ENCODE data around the gene LIAS.
"Not testable (repeated sequence)": the region's sequence is repeated elsewhere in the genome, so short reads cannot be mapped to it uniquely, and the experiment has no call there.

The LIAS gene

DNA sequence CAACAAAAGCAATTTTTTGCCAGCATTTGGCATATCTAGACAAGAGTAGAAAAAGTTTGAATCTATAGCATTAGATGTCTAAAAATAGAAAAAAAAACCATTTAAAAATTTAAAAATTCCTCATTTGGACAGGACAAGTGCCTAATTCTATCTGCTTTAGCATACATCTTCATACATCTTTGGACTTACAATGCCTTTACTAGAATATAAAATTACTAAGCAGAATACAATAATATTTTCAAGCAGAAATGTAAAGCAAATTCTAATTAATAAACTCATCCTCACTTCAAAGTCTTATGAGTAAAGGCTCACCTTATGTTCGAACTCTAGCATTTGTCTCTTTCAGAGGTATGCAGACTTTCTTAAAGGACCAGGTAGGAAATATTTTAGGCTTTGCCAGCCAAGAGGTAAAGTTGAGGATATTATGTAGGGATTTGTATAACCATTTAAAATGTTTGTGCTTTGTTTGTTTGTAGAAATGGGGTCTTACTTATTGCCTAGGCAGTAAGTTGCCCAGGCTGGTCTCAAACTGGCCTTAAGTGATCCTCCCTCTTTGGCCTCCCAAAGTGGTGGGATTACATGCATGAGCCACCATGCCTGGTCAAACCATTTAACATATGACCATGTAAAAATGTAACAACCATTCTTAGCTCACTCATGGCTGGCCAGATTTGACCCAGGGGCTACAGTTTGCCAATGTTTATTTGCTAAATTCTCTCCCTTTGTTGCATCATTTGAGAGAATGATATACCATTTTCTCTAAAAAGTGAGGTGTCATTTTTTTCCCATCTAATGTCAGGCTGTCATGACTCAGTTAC lies 39.3 kb downstream of the LIAS start:
- DNase-seq (ENCODE audit: low spot score): no peak

DNA sequence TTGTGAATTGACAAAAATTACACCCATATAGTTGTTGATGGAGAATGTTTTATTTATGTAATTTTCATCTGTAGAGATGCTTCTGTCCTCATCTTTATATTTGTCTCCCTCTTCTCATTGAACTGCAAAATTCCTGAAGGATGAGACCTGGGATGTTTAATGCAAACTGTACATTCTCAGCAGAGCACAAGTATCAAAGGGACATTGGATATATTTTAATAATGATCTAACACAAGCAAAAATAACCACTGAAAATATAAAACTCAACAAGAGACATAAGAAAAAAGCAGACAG lies 39.8 kb downstream of the LIAS start:
- no peak for DNase-seq (ENCODE audit: low spot score)

DNA sequence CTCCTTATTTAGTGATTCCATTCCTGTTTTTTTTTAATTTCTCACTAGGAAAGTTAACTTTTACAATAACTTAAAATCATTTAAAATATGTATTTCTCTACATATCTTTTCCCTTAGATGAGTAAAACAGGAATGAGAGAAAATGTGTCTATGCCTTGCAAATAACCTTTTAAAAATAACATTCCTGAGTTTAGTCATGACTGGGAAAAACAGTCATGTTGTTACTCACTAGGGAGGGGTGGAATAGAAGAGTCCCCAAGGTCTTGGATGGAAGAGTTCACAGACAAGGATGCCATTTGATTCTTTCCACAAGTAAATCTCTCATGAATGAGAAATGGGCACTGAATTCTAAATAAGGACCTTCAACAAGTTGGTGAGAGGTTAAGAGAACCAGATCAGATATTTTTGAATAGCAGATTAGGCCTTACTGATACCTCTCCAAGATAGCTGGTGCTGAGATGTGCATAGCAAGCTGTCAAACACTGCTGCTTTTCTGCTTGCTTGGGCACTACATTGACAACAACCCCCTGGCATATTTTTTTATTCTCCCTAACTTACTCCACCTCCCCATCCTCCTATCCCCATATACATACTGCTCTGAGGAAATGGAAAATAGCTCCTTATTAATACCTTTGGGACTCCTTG lies 43.3 kb downstream of the LIAS start:
- DNase-seq (ENCODE audit: low spot score): no peak

DNA sequence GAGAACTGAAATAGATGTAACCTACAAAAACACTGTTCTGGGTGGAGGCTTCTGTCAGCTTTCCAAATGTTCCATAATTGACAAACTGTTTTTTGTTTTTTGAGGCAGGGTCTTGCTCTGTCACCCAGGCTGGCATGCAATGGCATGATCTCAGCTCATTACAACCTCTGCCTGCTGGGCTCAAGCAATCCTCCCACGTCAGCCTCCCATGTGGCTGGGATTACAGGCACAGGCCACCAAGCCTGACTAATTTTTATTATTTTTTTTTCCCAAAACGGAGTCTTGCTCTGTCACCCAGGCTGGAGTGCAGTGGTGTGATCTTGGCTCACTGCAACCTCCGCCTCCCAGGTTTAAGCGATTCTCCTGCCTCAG lies 43.8 kb downstream of the LIAS start:
- not testable (repeated sequence) for DNase-seq (ENCODE audit: low spot score)

DNA sequence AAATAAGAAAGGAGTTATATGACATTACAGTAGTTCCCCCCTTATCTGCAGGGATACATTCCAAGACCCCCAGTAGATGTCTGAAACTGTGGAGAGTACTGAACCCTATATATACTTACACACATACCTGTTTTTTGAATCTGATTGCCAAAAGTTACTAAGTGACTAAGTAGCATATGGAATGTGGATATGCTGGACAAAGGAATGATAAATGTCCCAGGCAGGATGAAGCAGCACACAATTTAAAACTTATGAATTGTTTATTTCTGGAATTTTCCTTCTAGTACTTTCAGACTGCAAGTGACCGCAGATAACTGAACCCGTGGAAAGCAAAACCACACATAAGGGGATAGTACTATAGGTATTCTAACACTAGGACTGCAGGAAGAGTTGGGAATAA lies 45.7 kb downstream of the LIAS start:
- DNase-seq (ENCODE audit: low spot score): no peak

DNA sequence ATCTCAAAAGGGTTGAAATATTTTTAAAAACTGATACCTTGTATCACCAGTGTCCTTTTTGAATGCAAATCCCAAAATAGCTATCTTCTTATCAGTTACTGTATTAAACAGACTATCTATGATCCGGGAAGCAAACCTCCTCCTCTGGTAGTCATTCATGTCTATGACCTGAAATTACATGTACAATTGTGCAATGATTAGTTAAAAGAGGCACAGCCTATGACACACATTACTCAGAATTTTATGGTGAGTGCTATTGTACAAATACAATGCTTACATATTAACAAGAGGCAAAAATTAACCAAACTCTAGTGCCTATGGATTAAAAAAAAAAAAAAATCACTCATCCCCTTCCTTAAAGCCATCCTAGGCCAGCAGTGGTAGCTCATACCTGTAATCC lies 46.7 kb downstream of the LIAS start:
- DNase-seq (ENCODE audit: low spot score): no peak

DNA sequence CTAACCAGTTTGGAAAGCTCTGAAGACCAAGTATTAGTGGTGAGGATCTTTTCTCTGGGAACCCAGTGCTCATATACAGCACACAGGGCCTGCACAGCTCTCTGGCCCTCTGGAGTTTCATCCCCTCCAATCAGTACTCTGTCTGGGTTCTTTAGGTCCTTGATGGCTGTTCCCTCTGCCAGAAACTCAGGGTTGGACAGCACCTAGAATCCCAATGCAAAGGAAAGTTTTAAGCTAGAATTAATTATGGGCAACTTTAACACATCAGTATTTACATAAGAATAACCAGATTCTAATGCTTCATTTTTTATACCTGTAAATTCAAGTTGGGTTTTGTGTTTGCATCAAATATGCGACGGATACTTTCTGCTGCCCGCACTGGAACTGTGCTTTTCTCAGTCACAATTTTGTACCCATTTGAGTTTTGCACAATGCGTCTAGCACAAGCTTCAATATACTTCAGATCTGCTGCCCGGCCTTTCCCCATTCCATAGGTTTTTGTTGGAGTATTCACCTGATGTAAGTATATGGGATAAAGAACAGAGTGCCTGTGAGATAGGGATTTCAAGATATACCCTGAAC lies 51.6 kb downstream of the LIAS start:
- no peak for DNase-seq (ENCODE audit: low spot score)

DNA sequence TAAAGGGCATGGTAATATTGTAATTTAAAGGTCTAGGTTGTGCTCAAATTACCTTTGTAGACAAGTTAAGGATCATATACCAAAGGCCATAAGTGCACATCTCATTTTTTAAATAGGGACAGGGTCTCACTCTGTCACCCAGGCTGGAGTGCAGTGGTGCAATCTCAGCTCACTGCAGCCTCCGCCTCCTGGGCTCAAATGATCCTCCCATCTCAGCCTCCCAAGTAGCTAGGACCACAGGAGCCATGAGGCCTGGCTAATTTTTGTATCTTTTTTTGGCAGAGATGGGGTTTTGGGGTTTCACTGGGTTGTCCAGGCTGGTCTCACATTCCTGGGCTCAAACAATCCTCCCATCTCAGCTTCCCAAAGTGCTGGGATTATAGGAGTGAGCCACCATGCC lies 55.4 kb downstream of the LIAS start:
- DNase-seq (ENCODE audit: low spot score): not testable (repeated sequence)

DNA sequence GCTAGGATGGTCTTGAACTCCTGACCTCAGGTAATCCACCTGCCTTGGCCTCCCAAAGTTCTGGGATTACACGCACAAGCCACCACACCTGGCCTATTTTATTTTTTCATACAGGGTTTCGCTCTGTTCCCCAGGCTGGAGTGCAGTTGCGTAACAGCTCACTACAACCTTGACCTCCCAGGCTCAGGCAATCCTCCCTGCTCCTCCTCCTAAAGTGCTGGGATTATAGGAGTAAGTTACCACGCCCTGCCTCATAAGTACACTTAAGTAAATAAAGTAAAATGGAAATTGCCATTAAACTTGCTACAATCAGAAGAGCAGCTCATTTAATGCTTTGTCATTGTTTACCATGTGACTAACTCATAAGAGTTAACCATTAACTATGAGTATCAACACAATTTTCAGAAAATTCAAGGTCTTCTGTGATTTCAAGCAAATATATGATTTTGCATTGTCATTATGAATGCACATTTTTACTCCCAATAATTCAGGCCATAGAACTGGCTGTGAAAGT lies 56.1 kb downstream of the LIAS start:
- no peak for DNase-seq (ENCODE audit: low spot score)

DNA sequence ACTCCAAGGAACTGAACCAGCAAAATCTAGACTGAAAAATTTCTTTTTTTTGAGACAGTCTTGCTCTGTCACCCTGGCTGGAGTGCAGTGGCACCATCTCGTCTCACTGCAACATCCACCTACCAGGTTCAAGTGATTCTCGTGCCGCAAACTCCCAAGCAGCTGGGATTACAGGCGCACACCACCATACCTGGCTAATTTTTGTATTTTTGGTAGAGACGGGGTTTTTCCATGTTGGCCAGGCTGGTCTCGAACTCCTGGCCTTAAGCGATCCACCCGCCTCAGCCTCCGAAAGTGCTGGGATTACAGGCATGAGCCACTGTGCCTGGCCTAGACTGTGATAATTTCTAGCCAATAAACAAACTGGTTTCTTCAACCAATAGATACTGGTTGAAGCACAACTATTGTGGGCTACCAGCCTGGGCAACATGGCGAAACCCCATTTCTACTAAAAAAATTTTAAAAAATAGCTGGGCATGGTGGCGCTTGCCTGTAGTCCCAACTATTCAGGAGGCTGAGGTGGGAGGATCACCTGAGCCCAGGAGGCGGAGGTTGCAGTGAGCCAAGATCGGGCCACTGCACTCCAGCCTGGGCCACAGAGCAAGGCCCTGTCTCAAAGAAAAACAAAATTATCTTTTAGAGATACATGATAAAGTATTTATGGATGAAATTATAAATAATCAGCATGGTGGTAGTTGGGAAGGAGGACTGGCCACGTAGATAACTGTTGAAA lies 57.0 kb downstream of the LIAS start:
- DNase-seq (ENCODE audit: low spot score): not testable (repeated sequence)

DNA sequence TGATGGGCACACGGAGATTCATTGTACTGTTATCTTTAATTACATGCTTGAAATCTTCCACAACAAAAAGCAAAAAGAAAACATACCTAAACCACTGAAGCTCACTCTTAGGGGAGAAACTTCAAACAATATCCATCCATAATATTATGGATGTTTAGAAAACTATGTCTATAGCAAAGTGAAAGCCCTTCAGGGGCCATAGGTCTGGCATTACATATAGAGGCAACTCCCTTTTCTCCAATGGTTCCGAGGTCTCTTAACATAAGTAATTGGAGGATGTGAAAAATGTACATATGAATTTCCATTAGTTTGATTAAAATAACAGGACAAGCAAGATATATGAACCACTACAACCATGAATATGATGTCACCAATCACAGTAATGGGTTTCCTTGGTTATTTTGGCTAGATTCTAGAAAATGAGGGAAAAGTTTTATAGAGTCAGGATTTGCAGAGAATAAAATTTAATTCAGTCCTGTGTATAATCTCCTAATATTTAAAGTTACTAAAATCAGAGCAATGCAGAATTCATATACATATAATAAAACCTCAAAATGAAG lies 57.6 kb downstream of the LIAS start:
- DNase-seq (ENCODE audit: low spot score): no peak

DNA sequence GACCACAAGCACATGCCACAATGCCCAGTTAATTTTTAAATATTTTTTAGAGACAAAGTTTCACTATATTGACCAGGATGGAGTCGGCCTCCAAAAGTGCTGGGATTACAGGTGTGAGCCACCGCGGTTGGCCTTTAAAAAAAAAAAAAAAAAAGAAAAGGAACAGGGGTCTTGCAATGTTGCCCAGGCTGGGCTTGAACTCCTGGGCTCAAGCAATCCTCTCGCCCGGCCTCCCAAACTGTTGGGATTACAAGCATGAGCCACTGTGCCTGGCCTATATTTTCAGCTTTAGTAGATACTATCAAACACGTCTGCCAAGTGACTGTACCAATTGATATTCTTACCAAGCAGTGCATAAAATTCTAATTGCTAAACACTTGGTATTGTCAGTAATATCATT lies 59.6 kb downstream of the LIAS start:
- no peak for DNase-seq (ENCODE audit: low spot score)

DNA sequence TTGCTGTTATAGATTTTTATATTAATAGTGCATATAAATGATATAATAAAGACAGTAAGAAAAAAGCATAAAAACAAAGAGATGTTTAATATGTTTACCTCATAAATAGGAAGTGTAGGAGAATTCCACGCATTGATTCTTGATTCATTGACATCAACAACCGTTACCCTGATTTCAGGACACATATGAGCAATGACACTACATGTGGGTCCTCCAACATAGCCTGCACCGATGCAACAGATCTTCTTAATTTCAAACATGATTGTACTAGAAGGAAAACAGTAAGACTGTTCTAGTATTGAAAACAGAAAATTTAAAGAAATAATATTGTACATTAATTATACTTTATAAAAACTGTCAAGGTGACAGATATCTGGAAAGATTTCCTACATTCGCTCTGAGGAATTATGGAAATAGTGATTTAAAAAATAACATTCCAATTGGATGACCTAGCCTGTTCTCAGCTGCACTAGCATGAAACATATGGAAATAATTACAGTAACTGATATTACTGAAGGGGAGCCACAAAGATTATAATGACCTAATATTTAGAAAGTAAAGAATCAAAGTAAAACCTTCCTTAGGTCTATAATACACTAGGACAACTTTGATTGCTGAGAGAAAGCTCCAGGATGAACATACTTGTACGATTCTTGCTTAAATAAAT lies 62.5 kb downstream of the LIAS start:
- DNase-seq (ENCODE audit: low spot score): no peak

DNA sequence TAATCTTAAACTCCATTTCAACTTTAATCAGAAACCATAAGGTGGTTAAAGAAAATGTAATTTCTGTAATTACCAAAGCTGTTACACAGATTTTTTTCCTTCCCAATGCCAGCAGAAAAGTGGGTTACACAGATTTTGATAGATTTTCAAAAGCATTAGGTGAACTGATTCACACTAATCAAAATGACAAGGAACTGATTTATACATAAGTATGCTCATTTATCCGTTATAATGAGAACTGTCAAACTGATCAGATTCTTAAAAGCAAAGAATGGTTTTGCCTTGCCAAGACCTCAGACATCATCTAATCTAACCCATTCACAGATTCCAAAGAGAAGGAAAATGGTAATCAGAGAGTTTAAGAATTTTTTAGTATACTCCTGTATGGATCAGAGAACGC lies 63.2 kb downstream of the LIAS start:
- DNase-seq (ENCODE audit: low spot score): no peak

DNA sequence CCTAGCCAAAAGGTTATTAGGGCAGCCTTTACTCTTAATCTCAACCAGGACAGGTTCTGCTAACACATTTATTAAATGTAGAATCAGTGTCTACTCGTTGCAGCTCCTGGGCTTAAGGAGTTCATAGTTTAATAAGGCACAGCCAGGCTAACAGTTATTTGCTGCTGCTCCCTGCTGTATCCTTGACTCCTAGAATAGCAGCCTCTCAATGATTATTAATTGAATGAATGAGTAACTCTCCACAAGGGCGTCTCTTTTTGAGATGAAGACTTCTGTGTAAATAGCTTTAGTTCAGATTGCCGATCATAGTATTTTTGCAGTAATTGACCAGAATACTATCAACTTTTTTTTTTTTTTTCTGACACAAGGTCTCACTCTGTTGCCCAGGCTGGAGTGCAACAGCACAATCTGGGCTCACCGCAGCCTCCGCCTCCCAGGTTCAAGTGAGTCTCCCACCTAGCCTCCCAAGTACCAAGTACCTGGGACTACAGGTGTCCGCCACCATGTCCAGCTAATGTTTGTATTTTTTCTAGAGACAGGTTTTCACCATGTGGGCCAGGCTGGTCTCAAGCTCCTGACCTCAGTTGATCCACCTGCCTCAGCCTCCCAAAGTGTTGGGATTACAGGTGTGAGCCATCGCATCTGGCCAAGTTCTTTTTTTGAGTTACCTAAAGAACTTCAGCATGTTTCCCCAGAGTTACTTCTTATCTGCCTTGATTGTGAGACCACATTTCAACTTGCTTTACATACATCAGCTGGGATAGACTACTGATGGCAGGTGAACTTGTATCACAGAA lies 65.5 kb downstream of the LIAS start:
- no peak for DNase-seq (ENCODE audit: low spot score)

DNA sequence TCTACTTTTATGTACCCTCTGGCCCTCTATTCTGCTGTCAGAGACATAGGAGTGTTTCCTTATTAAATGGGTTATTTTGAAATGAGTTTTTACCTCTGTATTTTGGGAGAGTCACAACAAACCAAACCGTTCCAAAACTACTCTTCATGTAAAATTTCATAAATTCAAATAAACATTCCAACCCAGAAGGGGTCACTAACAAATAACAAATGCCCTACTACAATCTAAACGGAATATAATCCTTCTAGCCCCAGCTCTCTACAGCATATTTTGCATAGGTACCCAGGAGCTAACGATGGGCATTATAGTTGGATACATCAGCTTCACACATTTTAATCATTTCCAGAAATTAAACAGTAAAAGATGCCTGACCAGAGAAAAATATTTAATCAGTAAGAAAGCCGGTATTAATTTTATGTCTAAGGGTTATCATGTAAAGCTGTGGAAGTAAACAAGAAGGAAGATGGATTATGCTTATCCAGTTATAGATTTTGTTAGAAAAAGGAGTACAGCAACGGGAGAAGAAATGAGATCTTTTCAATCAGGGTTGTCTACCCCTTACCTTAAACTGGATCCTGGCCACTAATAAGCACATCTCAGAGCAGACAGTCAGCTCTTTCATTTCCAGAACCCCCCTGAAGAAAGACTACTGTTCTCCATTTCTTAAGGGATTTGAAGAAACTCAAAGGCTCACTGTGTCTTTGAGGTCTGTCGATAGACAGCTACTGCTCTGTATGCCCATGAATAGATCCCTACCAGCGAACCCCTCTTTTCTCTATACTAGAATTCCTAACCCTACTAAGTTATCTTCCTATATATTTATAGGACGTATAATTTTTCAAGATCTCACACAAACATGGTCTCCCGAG lies 67.2 kb downstream of the LIAS start:
- peak; percentile 55 for DNase-seq (ENCODE audit: low spot score)

DNA sequence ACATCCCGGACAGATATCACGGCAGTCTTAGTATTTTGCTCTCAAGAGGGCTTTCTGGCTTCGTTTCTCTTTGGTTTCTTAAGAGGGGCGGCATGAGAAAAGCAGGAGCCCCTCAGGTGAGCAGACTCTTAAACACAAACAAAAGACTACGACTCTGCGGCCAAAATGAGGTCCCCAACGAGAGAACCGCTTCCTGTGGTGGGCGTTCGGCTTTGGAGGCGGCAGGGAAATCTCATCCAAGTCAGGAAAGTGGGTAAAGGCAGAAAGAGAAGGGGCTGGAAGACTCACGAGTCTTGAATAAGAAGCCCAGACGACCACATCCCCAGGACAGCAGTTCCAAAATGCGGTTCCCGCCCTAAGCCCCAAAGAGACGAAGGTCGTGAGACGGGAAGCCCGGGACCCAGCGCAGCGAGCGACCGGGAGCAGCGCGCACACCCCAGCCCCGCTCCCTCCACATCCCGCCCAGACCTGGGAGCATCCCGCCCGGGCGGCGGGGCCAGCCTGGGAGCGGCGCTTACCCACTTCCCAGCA lies 68.0 kb downstream of the LIAS start:
- no peak for DNase-seq (ENCODE audit: low spot score)

DNA sequence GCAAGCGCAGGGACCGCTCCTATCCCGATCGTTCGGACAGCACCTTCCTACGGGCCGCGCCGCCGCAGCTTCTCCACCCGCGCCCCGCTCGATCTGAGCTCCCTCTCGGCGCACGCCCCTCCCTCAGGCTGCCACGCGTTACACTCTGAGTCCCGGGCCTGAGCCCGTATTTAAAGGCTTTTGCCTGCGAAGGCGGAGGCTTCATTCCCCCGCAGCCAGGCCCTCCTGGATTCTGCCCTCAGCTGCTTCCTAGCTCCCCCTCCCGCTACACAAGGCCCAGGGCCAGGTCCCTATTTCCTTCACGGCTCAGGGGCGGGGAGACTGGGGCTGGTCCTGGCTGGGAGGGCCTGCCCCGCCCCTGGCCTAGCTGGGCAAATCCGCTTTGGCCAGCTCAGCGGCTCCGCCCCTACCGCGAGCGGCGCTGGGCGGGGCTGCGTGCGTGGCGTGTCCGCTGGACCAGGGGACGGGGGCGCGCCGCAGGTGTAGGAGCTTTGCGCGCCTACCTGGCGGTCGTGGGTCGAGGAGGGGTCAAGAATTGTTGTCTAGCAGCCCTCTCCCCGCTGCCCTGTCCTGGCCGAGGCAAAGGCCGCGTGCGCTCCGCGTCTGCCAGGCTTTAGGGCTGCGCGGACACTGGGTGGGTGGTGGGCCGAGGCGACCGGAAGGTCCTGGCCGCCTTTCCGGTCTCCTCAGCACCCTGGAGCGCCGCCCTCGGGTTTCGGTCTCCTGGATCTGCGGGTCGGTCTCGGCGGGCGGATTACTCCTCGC lies 68.6 kb downstream of the LIAS start, which contains the start of gene UGDH:
UGDH (minus strand) TSS at position 144 of the 765 bp plus-strand sequence. CDS start 5,927 bp downstream, outside the sequence.
- peak; percentile 99 for DNase-seq (ENCODE audit: low spot score)

DNA sequence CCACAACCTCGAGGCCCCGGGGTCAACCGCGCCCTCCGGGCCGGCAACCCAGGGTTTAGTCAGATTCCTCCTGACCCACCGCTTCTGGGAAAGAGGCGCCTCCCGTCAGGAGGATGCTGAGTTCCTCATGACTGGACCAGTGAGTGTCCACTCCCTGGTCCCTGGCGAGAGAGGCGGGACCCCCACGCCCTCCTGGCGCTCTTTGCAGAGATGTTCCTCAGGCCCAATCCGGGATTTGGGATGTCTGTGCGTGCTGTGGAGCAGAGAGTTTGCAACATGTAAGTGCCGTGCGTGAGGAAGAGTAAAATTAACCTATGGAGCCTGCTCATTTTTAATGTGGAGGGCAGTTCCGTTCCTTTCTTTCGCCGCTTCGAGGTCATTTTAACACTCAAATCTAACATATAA lies 69.2 kb downstream of the LIAS start:
- DNase-seq (ENCODE audit: low spot score): no peak

Data from pons (tissue), 1 donor.